ENCODE measurements around the gene GRAP. TPM values are rescaled to one million over a fixed set of nuclear protein-coding genes. Genes with fewer than 3 reads are reported as not detected.
A peak's percentile ranks its signal among the peaks of the same experiment; 100 is the strongest.

GRAP gene
- total RNA-seq, 1 donor from 2014 or later: 50.2 TPM

DNA sequence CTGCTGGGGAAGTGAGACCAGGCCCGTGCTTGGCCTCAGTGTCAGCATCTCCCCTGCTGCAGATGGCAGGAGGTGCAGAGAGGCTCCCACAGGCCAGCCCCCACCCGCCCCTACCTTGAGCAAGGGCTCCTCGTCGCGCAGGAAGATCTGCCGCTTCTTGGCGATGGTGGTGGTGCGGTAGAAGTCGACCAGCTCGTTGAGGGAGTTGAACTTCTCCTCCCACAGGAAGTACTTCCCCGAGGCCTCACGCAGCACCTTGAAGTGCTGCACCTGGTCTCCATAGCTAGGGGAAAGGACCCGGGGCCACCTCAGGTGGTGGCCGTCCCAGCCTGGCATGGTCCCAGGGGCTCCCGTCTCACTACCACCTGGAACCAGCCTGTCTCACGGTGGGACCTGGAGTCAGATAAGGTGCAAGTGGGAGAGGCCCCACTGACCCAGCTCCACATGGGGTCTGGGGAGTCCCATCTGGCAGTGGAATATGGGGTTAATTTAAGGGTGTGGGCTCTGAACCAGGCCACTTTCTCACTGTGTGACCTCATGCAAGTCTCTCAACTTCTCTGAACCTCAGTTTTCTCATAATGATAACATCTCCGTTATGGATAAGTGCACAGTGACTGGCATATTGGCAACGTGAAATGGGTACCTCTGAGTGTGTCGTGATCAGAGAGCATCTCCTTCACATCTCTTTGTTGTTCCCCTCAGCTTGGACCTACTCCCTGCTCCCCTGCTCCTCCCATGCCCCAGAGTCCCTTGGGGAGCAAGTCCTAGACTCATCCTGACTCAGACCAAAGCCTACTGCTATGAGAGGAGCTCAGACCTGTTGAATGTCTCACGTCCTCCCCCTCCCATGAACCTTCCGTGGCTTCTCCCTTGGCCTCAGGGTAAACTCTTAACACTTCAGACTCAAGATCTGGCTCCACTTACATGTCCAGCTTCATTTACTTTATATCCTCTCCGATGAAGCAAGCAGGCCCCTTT is 22.4 kb downstream of the GRAP start:
- peak overlapping the region; percentile 78 for H3K27ac Mint-ChIP-seq (ENCODE audit: unreplicated experiment)
- TF ChIP-seq, protein P1, sequence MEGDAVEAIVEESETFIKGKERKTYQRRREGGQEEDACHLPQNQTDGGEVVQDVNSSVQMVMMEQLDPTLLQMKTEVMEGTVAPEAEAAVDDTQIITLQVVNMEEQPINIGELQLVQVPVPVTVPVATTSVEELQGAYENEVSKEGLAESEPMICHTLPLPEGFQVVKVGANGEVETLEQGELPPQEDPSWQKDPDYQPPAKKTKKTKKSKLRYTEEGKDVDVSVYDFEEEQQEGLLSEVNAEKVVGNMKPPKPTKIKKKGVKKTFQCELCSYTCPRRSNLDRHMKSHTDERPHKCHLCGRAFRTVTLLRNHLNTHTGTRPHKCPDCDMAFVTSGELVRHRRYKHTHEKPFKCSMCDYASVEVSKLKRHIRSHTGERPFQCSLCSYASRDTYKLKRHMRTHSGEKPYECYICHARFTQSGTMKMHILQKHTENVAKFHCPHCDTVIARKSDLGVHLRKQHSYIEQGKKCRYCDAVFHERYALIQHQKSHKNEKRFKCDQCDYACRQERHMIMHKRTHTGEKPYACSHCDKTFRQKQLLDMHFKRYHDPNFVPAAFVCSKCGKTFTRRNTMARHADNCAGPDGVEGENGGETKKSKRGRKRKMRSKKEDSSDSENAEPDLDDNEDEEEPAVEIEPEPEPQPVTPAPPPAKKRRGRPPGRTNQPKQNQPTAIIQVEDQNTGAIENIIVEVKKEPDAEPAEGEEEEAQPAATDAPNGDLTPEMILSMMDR (IDR thresholded peaks at IDR 0.05; ENCODE audit: unreplicated experiment): no peak
- H3K4me1 Mint-ChIP-seq (ENCODE audit: unreplicated experiment): peaks cover 4% of the 10 kb centered on the region
- no peaks in the 10 kb centered on the region for H3K9me3 Mint-ChIP-seq (ENCODE audit: unreplicated experiment)
- H3K4me3 Mint-ChIP-seq (ENCODE audit: unreplicated experiment): peak overlapping the region; percentile 45
- H3K27me3 Mint-ChIP-seq (ENCODE audit: unreplicated experiment): peaks cover 16% of the 10 kb centered on the region
- H3K36me3 Mint-ChIP-seq (ENCODE audit: low read depth, unreplicated experiment): peaks cover 22% of the 10 kb centered on the region
- DNase-seq (ENCODE audit: low spot score): no peak

DNA sequence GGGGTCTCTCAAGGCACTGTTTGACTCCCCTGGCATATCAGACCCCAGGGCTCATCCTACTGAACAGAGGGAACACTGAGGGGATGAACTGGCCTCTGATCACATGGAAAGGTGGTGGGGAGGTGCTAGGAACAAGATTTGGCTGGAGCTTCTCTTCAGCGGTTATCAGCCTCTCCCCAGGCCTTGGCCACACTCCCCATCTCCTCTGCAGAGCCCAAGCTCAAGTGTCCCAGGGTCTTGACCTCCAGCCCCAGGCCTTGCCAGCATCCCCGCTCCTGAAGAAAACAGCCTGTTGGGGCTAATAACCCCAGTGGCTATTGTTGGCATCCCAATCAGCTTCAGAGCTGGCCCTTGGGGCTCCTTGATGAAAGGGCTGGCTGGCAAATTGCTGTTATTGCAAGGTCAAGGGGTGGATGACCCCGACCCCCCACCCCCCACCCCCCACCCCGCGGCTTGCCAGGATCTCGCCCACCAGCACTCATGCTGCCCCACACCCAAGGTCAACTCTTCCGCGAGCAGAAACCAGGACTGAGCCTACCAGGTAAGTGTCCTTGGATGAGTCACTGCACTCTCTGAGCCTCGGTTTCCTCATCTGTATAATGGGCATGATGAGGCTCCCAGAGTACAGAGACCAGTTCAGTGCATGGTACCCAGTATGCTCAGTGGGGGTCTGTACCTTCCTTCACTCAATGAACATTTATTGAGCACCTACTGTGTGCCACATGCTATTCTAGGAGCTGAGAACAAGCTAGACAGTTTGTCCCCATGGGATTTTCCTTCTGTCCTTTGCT is 23.4 kb downstream of the GRAP start:
- Mint-ChIP-seq H3K27ac (ENCODE audit: unreplicated experiment) (no peak overlapping the region), H3K9me3 (ENCODE audit: unreplicated experiment) (no peaks in the 10 kb centered on the region), H3K4me1 (ENCODE audit: unreplicated experiment) (peaks cover 4% of the 10 kb centered on the region), H3K36me3 (ENCODE audit: low read depth, unreplicated experiment) (peaks cover 22% of the 10 kb centered on the region), H3K4me3 (ENCODE audit: unreplicated experiment) (no peak overlapping the region), H3K27me3 (ENCODE audit: unreplicated experiment) (peaks cover 21% of the 10 kb centered on the region)
- no peak for DNase-seq (ENCODE audit: low spot score)
- TF ChIP-seq, protein P1 (IDR thresholded peaks at IDR 0.05; ENCODE audit: unreplicated experiment): no peak

DNA sequence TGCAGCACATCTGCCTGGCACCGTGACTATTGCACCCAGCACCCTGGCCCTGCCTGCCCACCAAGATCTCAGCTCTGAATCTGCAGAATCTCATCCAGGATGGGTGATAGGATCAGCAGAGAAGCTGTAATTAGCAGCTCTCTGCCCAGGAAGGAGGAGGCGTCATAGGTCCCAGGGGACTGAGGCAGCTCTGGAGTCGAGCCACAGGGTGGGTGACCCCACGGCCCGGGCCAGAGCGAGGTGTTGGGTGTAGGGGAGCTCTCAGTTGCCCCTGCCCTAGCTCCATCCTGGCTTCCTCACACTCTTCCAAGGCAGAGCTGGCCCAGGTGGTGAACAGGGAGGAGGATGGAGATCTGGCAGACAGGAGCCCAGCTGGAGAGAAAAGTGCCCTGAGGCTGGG is 24.0 kb downstream of the GRAP start:
- DNase-seq (ENCODE audit: low spot score): no peak
- Mint-ChIP-seq H3K36me3 (ENCODE audit: low read depth, unreplicated experiment) (peaks cover 22% of the 10 kb centered on the region), H3K4me1 (ENCODE audit: unreplicated experiment) (peaks cover 4% of the 10 kb centered on the region), H3K27me3 (ENCODE audit: unreplicated experiment) (peaks cover 23% of the 10 kb centered on the region), H3K4me3 (ENCODE audit: unreplicated experiment) (no peak overlapping the region), H3K9me3 (ENCODE audit: unreplicated experiment) (no peaks in the 10 kb centered on the region), H3K27ac (ENCODE audit: unreplicated experiment) (peak overlapping the region; percentile 36)
- TF ChIP-seq, protein P1 (IDR thresholded peaks at IDR 0.05; ENCODE audit: unreplicated experiment): no peak

DNA sequence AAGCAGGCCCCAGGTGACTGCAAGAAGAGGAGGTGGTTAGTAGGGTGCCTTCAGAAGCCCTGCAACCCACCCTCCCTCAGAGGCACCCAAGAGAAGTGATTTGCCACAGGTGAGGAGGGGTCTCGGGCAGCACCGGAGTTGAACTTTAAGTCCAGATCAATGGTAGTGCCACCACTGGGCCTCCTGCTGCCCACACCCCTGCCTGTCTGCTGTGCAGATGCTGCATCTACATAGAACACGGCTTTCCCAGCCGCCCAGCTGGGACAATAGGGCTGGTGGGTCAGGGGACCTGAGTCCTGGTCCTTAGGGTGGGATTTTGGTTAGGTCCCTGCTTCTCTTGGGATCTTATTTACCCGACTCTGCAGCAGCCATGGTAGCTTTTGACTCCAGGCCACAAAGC is 24.6 kb downstream of the GRAP start:
- peaks cover 22% of the 10 kb centered on the region for H3K36me3 Mint-ChIP-seq (ENCODE audit: low read depth, unreplicated experiment)
- peaks cover 4% of the 10 kb centered on the region for H3K4me1 Mint-ChIP-seq (ENCODE audit: unreplicated experiment)
- no peaks in the 10 kb centered on the region for H3K9me3 Mint-ChIP-seq (ENCODE audit: unreplicated experiment)
- TF ChIP-seq, protein P1 (IDR thresholded peaks at IDR 0.05; ENCODE audit: unreplicated experiment): no peak
- peaks cover 25% of the 10 kb centered on the region for H3K27me3 Mint-ChIP-seq (ENCODE audit: unreplicated experiment)
- H3K27ac Mint-ChIP-seq (ENCODE audit: unreplicated experiment): no peak overlapping the region
- no peak overlapping the region for H3K4me3 Mint-ChIP-seq (ENCODE audit: unreplicated experiment)
- DNase-seq (ENCODE audit: low spot score): no peak

All from endothelial cell (in vitro differentiated cells).